Mucosa of descending colon (tissue), 3 donors: ENCODE results near the gene OSBPL10. TPM values are rescaled to one million over a fixed set of nuclear protein-coding genes. Genes with fewer than 3 reads are reported as not detected.

Experiments used
- ATAC-seq: fragments of 200-7000 bp; cut with Tn5 transposase; one replicate; pipeline ENCODE4 v1.9.1; 2020; ENCODE audit warnings: mild to moderate bottlenecking, moderate library complexity
- DNase-seq, 3 donors: peaks; one replicate each; pipeline ENCODE4 v3.0.0-alpha.2; 2020
- H3K36me3 ChIP-seq: fragments of 200-600 bp; one replicate; pipeline ENCODE4 v1.8.0; 2021; ENCODE audit warnings: low read depth, mild to moderate bottlenecking
- H3K4me1 ChIP-seq: fragments of 200-600 bp; one replicate; pipeline ENCODE4 v1.8.0; 2021; ENCODE audit warnings: low read depth, mild to moderate bottlenecking
- H3K4me3 ChIP-seq: fragments of 200-600 bp; one replicate; pipeline ENCODE4 v1.8.0; 2021; ENCODE audit warnings: mild to moderate bottlenecking
- H3K9me3 ChIP-seq: fragments of 200-600 bp; one replicate; pipeline ENCODE4 v1.8.0; 2021; ENCODE audit warnings: mild to moderate bottlenecking
- intact Hi-C, 2 donors: fragments of 100-400 bp; cut with DNase I in 1 of 2; cut with micrococcal nuclease in 1 of 2; formaldehyde crosslinking; loops; one replicate each; pipeline versions ENCODE4 v1.11.0 to v1.11.1; 2022; cut with DNase I, micrococcal nuclease
- total RNA-seq, 3 donors: library from RNA; stranded (reverse); fragmentation: NEBNext Ultra II Directional in 2 of 3; extraction: Animal tissue kit (Norgen Biotek cat#: 25700) in 2 of 3; gene quantifications; one replicate each; pipeline versions ENCODE4 v1.2.1 to v1.2.4, GENCODE V29; 2021 to 2023
- TF ChIP-seq, protein P1 (sequence below): fragments of 200-600 bp; IDR thresholded peaks from one replicate; pipeline ENCODE4 v1.8.0; 2022; ENCODE audit warnings: antibody characterized with exemption, mild to moderate bottlenecking
- donor health status: DM: no; HTN: no; CAD: no; lungs with moderate emphysema.
- donor health status: DM: no; HTN: no; CAD: no.
- donor health status: DM: no; HTN: yes; CAD: no.

The OSBPL10 gene
- total RNA-seq, 3 donors from 2014 or later: 15.7 to 23.9 (median 16.6) TPM

DNA sequence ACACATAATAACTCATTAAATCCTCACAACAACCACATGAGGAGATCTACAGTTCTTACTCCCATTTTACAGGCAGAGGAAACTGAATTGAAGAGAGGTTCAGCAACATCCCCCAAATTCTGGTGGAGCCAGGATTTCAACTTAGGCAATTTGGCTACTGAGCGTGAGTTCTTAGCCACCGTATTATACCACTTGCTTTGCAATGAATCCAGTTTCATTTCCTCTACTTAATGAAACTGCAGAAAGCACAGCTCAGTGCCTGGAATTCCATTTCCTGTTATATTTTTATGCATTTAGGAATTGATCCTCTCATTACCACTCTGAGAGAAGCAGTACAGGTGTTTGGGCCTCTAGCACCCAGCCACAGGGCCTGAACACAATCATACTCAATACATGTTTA lies 4.8 kb upstream of the OSBPL10 start:
- TF ChIP-seq, protein P1, sequence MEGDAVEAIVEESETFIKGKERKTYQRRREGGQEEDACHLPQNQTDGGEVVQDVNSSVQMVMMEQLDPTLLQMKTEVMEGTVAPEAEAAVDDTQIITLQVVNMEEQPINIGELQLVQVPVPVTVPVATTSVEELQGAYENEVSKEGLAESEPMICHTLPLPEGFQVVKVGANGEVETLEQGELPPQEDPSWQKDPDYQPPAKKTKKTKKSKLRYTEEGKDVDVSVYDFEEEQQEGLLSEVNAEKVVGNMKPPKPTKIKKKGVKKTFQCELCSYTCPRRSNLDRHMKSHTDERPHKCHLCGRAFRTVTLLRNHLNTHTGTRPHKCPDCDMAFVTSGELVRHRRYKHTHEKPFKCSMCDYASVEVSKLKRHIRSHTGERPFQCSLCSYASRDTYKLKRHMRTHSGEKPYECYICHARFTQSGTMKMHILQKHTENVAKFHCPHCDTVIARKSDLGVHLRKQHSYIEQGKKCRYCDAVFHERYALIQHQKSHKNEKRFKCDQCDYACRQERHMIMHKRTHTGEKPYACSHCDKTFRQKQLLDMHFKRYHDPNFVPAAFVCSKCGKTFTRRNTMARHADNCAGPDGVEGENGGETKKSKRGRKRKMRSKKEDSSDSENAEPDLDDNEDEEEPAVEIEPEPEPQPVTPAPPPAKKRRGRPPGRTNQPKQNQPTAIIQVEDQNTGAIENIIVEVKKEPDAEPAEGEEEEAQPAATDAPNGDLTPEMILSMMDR: no peak

DNA sequence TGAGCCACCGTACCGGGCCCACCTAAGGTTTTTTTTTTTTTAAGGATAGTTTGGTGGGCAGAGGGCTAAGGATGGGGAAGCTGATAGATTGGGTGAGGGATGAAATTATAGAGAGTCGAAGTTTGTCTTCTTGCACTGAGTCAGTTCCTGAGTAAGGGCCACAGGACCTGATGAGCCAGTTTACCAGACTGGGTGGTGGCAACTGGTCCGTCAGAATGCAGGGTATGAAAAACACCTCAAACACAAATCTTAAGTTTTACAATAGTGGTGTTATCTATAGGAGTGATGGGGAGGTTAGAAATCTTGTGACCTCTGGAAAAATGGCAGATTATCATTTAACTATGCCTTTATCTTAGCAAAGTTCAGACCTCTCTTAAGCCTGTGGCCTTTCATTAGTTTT lies 3.3 kb upstream of the OSBPL10 start:
- intact Hi-C loops: no loop called here
- peaks cover 7% of the 10 kb centered on the region for H3K4me1 ChIP-seq
- no peak for DNase-seq
- TF ChIP-seq, protein P1: no peak
- no peak overlapping the region for H3K4me3 ChIP-seq
- H3K9me3 ChIP-seq: no peaks in the 10 kb centered on the region
- no peaks in the 10 kb centered on the region for H3K36me3 ChIP-seq
- ATAC-seq: no peak

More for the DNA sequence above, 4.8 kb upstream of the OSBPL10 start:
- intact Hi-C loops: no loop called here
- no peak for DNase-seq
- Histone ChIP-seq H3K4me1 (no peaks in the 10 kb centered on the region), H3K4me3 (no peak overlapping the region), H3K36me3 (no peaks in the 10 kb centered on the region), H3K9me3 (peaks cover 11% of the 10 kb centered on the region)
- ATAC-seq: no peak

DNA sequence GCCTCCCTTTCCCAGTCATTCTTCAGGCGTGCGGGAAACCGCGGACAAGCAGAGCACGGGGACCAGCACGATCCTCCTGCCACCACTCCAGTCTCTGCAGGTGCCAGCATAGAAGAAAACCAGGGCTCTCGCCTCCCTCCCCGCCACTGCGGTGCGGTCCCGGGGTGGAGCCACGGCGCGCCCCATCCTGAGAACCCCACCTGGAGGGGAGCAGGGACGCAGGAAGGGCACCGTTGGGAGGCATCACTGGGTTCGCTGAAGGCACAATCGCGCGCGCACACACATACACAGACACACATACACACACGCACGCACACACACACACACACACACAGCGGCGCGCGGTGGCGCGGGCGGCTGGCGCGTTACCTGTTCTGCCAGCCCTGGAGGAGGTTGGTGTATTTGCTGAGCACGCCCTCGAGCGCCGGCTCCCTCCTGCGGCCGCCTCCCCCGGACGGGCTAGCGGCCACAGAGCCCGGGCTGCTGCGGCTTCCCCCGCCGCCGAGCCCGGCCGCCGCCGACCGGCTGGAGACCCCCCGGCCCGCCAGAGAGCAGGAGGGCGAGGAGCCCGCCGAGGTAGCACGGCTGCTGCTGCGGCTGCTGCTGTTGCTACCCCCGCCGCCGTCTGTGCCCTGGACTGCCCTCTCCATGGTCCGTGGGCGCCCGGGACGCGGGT lies 394 bp downstream of the OSBPL10 start:
- Histone ChIP-seq H3K4me1 (peaks cover 7% of the 10 kb centered on the region), H3K36me3 (no peaks in the 10 kb centered on the region), H3K9me3 (no peaks in the 10 kb centered on the region), H3K4me3 (peak overlapping the region; percentile 46)
- intact Hi-C loops: no loop called here
- TF ChIP-seq, protein P1: no peak
- DNase-seq: peak; percentile 86 to 90 (median 88)
- ATAC-seq: peak; percentile 87

DNA sequence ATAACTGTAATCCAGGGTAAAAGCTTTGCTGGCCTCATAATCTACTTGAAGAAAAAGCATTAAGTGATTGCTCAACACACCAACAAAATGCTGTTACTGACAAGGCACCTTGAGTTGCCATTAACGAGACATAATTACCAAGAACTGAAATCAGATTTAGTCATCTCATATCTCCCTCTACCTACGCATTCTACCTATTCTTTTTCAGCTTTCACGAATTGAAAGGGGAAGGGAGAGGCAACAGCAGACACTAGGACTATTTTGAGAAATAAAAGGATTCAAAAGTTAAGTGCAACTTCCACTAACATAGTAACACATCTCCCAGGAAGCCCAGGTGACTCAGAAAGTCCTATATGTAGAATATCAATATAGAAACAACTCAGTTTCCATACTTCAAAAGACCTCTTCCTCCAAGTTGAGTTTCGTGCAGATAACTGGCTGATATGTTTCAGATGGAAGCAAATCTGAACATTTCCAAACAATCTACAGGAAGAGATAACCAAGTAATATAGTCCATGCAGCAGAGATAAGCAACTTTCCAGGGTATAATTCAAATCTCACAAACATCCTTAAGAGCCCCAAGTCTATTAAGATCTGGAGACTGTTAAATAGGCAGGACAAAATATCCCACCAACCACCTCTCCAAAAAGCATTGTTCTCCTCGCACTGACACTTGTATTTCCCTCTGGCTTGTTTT lies 1.9 kb downstream of the OSBPL10 start:
- TF ChIP-seq, protein P1: no peak
- peaks cover 7% of the 10 kb centered on the region for H3K4me1 ChIP-seq
- intact Hi-C loops: no loop called here
- no peaks in the 10 kb centered on the region for H3K9me3 ChIP-seq
- no peak overlapping the region for H3K4me3 ChIP-seq
- ATAC-seq: no peak
- no peak for DNase-seq
- H3K36me3 ChIP-seq: no peaks in the 10 kb centered on the region

DNA sequence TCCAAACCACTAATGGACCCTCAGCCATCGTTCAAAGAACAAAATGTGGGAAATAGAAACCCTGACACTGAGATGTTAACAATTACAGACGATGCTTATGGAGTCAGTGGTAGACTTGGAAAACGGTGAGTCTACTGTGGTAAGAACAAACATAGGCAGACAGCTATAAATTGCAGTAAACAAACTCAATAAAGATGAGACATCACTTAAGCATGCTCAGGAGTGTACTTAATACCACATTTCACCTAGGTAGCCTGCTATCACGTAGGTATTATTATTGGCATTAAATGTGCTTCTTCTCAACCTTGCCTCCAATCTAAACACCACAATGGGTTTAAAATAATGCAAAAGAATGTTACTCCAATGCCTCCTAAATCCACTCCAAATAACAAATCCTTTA lies 2.5 kb downstream of the OSBPL10 start:
- Histone ChIP-seq H3K4me3 (no peak overlapping the region), H3K36me3 (no peaks in the 10 kb centered on the region), H3K9me3 (no peaks in the 10 kb centered on the region), H3K4me1 (peaks cover 7% of the 10 kb centered on the region)
- no peak for DNase-seq
- TF ChIP-seq, protein P1: no peak
- no peak for ATAC-seq
- intact Hi-C loops: no loop called here
